C1 segment of cervical spinal cord (tissue), 14 donors: ENCODE measurements around the gene EPB41L2.

Experiments used
- DNase-seq, 14 donors: peaks; one replicate each; lab custom pipeline; 2025; lab: John Stamatoyannopoulos, UW

Gene EPB41L2

GRCh38 chr6:131062241-131063027 lies 611 bp downstream of the EPB41L2 start:
- DNase-seq: peak in 9 of 14 donors; percentile 24 to 69 (median 48)

DNA sequence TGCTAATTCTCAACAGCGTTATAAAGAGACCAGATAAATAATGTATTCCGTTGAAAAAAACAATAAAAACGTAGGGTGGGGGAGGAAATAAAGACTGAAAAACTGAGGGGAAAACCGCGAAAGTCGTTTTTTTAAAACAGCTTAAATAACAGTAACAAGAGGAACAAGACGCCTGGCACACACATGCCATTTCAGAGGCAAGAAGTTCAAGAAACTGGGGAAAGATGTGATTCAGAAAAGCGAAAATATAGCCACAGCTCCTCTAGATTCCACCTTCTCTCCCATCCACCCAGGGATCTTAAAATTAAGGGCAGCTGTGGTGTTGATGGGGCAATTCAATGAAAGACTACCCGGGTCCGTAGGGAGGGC lies 1.3 kb downstream of the EPB41L2 start:
- DNase-seq: peak in 2 of 14 donors; percentile 13 to 37

- peak in 7 of 14 donors; percentile 1 to 36 (median 21) for DNase-seq
Measured at GRCh38 chr6:131061041-131061750, 1.8 kb downstream of the EPB41L2 start.

- DNase-seq: no peak
Measured at GRCh38 chr6:131060311-131060710, 2.7 kb downstream of the EPB41L2 start.

GRCh38 chr6:131059486-131059885 lies 3.6 kb downstream of the EPB41L2 start:
- no peak for DNase-seq

- DNase-seq: no peak
Measured at GRCh38 chr6:131058236-131058635, 4.8 kb downstream of the EPB41L2 start.

DNA sequence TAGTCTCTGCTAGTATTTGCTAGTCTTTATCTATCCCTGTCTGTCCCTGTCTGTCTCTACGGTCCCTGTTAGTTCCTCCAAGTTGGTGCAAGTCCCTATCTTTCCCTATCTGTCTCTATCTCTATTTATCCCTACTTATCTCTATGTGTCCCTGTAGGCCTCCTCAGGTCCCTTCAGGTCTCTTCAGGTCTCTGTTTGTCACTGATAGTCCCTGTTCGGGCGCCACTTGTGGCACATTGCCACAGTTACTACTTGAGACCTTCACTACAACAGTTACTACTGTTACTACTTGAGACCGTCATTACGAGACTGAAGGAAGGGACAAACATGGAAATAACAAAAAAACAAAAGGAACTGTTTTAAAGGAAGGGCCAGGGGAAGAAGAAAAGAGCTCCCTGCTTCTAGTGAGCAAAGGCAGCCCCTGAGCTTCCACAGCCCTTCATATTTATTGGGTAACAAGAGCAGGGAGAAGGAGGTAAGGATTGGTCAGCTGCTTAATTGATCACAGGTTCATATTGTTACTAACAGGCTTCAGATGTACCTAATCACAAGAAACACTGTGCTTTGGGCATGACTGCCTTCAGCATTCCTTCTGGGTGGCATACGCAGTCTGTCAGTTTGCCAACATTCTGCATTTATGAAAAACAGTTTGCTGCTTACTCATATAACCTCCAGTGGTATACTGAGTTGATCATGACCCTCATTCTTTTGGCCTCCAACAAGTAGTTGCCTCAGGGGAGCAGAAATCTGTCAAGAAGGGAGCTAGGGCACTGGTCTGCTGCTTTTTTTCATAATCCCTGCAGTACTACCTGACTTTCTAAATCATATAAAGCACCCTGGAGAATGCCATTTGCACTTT lies 8.4 kb downstream of the EPB41L2 start:
- no peak for DNase-seq

GRCh38 chr6:131053546-131054240 lies 9.4 kb downstream of the EPB41L2 start:
- DNase-seq: no peak

DNA sequence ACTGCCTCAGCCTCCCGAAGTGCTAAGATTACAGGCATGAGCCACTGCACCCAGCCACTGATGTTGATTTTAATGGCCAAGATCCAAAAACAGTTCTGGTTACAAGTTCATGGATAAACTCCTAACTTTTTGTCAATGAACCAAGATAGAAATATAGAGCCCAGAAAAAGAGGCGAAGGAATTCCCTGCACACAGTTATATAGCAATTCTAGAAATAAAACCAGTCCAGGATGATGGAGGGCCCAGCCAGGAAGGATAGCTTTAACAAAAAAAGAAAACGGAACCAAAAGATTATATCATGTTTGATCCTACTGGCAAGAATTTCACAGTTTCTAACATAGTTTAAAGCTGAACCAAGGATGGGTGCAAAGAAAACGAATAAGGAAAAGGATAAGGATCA lies 10.9 kb downstream of the EPB41L2 start:
- no peak for DNase-seq

DNA sequence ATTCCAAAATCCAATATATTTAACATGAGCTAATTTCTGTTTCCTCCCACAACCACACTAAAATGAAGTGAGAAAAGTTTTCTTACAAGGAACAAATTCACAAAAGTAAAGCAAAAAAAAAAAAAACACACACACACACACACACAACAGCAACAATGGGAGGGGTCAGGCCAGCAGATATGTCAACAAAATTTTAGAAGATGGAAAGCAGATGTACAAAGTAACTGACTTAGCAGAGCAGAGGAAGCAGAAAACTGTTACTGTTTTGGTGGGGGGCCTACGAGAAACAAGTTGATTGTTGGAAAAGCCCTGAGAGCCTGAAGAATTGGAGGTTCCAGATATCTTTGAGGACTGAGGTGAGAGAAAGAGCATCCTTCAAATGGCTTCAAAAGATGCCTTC lies 11.7 kb downstream of the EPB41L2 start:
- DNase-seq: no peak

GRCh38 chr6:131049608-131050007 lies 13.4 kb downstream of the EPB41L2 start:
- DNase-seq: no peak

- DNase-seq: no peak
Measured at GRCh38 chr6:131048933-131049515, 14.0 kb downstream of the EPB41L2 start.

GRCh38 chr6:131048459-131048858 lies 14.6 kb downstream of the EPB41L2 start:
- no peak for DNase-seq

GRCh38 chr6:131045139-131045538 lies 17.9 kb downstream of the EPB41L2 start:
- DNase-seq: no peak

GRCh38 chr6:131043902-131044447 lies 19.1 kb downstream of the EPB41L2 start:
- no peak for DNase-seq

GRCh38 chr6:131042664-131043063 lies 20.4 kb downstream of the EPB41L2 start:
- no peak for DNase-seq

DNA sequence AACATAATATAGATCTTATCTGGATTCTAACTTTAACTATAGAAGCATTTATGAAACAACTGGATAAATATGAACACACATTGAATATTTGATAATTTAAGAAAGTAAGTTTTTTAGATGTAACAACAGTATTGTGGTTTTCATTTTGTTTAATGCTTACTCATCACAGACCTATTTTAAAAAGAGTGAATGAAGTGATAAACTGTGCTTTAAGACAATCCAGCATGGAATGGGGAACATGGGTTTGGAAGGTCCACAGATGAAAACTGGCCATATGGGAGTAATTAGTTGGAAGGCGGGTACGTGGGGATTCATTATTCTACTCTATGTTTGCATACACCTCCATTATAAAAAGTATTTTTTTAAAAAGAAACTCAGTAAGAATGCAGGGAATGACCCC lies 21.2 kb downstream of the EPB41L2 start:
- DNase-seq: no peak

DNA sequence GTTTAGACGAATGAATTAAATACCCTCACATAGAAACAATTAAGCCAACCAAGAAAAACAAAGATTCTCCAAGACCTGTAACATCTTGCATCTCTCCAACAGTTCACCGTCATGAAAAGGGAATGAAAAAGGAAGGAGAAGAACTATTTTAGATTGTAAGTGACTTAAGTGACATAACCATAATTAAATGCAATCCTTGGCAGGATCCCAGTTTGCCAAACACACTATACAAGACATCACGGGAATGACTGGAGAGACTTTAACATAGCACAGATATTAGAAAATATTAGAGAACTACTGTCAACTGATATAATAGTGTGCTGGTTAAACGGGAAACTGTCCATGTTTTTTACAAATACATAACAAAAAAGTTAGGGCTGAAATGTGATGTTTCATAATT lies 22.2 kb downstream of the EPB41L2 start:
- DNase-seq: no peak

DNA sequence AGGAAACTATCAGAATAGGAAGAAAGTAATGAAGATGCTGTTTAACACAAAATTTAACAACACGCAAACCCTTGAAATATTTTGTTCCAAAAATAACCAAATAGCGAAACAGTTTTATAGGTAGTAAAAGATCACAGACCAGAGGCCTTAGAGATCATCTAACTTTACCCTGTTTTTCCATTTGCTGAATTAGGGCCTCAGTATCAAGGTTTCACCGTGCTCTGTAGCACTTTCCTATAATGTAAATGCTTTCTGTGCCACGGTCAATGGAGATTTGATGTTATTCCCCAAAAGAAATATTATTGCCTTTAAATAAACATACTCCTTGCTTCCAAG lies 23.7 kb downstream of the EPB41L2 start:
- no peak for DNase-seq

- no peak for DNase-seq
Measured at GRCh38 chr6:131038597-131039344, 24.3 kb downstream of the EPB41L2 start.
